ENCODE measurements around the gene DNM3.

Gene DNM3

DNA sequence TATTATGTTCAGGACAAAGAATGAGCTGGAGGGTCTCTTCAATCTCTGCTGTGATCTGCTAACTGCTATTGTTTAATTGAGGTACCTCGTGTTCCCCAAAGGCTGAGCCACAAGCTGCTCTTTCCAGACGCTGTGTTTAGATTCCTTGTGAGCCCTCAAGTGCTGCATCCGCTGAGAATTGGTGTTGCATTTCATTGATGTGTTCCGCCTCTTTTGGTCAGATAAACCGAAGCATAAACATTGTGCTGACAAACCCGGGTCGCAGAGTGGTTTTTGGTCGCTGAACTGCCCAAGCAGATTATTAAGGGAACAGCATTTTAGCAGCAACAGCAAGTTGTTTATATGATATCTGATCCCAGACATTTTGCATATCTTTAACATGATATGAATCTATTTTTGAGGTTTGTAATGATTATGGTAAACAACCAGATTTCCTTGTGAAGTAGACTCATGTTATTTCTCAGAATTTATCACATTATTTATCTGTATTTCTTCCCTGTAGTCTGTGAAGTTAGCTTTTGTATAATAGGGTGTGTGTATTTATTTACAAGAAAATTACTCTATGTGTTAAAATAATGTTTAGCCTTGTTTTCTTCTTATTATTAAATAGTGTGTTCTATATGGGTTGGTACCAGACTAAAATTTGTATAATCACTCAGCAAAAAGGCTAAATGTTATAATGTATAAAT, 362.0 kb downstream of the DNM3 start:
- TF ChIP-seq, protein P1, sequence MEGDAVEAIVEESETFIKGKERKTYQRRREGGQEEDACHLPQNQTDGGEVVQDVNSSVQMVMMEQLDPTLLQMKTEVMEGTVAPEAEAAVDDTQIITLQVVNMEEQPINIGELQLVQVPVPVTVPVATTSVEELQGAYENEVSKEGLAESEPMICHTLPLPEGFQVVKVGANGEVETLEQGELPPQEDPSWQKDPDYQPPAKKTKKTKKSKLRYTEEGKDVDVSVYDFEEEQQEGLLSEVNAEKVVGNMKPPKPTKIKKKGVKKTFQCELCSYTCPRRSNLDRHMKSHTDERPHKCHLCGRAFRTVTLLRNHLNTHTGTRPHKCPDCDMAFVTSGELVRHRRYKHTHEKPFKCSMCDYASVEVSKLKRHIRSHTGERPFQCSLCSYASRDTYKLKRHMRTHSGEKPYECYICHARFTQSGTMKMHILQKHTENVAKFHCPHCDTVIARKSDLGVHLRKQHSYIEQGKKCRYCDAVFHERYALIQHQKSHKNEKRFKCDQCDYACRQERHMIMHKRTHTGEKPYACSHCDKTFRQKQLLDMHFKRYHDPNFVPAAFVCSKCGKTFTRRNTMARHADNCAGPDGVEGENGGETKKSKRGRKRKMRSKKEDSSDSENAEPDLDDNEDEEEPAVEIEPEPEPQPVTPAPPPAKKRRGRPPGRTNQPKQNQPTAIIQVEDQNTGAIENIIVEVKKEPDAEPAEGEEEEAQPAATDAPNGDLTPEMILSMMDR (IDR thresholded peaks at IDR 0.05), result no peak
- H3K27ac ChIP-seq, result no peak overlapping the region
- H3K4me3 ChIP-seq (ENCODE audit: low read depth in 1 of 2, low read length in 1 of 2), result no peak overlapping the region
- no peaks in the 10 kb centered on the region for H3K36me3 ChIP-seq
- H3K9me3 ChIP-seq, result no peaks in the 10 kb centered on the region
- H3K27me3 ChIP-seq, result no peaks in the 10 kb centered on the region
- H3K4me1 ChIP-seq (ENCODE audit: control insufficient read depth in 1 of 2, insufficient read depth in 1 of 2, low read depth in 1 of 2, low read length in 1 of 2), result no peaks in the 10 kb centered on the region

DNA sequence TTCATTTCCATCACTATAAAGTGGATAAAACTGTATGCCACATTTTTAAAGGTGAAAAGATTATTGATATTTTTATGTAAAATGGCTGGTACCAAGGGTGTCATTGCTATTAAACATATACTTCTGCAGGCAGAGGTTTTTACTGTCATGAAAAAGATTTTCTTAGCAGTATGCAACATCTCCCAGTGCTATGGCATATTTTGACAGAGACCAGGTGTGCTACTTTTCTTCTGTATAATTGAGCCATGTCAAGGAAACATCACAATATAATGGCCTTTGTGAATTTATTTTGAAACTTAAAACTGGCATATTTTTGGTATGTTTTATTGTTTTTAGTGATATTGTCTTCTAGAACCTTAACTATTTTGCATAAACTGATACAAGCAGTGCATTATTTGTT, 362.6 kb downstream of the DNM3 start:
- H3K9me3 ChIP-seq, result no peaks in the 10 kb centered on the region
- no peak overlapping the region for H3K27ac ChIP-seq
- TF ChIP-seq, protein P1 (IDR thresholded peaks at IDR 0.05), result no peak
- H3K36me3 ChIP-seq, result no peaks in the 10 kb centered on the region
- no peak overlapping the region for H3K4me3 ChIP-seq (ENCODE audit: low read depth in 1 of 2, low read length in 1 of 2)
- no peaks in the 10 kb centered on the region for H3K27me3 ChIP-seq
- H3K4me1 ChIP-seq (ENCODE audit: control insufficient read depth in 1 of 2, insufficient read depth in 1 of 2, low read depth in 1 of 2, low read length in 1 of 2), result no peaks in the 10 kb centered on the region

DNA sequence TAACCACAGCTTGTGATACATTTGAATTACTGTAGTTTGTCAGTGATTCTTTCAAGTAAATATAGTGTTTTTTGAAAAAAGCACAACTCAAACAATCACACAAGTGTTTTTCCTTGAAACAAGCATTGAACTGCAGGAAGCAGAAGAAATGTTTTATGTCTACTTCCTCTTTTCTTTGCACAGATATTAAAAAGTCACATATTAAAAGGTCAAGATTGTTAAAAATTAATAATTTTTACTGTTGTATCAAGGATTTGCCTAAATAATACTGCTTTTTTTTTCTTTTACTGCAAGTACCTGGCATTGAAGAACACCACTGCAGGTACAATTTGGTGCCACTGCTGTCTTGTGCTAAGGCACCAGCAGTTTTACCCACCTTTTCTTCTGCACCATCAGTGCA, 365.0 kb downstream of the DNM3 start:
- TF ChIP-seq, protein P1 (IDR thresholded peaks at IDR 0.05), result no peak
- no peaks in the 10 kb centered on the region for H3K27me3 ChIP-seq
- H3K9me3 ChIP-seq, result no peaks in the 10 kb centered on the region
- H3K4me3 ChIP-seq (ENCODE audit: low read depth in 1 of 2, low read length in 1 of 2), result no peak overlapping the region
- H3K27ac ChIP-seq, result no peak overlapping the region
- no peaks in the 10 kb centered on the region for H3K36me3 ChIP-seq
- no peaks in the 10 kb centered on the region for H3K4me1 ChIP-seq (ENCODE audit: control insufficient read depth in 1 of 2, insufficient read depth in 1 of 2, low read depth in 1 of 2, low read length in 1 of 2)

DNA sequence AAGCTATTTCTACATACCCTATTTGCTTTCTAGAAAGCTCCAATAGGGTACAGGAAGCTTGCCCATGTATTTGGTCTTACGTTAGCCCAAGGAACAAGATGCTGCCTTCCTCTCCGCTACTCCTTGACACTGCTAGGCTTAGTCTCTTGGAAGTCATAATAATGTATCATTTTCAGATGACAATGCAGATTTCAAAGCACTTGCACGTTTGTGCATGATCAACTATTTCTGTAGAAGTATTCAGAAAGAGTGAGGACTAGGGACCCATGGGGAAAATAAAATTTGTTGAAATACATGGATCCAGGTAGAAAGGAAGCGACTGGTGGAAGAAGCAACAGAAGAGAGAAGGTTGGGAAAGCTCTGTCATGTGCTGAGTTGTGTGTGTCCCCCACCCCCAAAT, 367.3 kb downstream of the DNM3 start:
- TF ChIP-seq, protein P1 (IDR thresholded peaks at IDR 0.05), result no peak
- H3K4me1 ChIP-seq (ENCODE audit: control insufficient read depth in 1 of 2, insufficient read depth in 1 of 2, low read depth in 1 of 2, low read length in 1 of 2), result no peaks in the 10 kb centered on the region
- no peaks in the 10 kb centered on the region for H3K36me3 ChIP-seq
- no peak overlapping the region for H3K27ac ChIP-seq
- no peaks in the 10 kb centered on the region for H3K9me3 ChIP-seq
- no peak overlapping the region for H3K4me3 ChIP-seq (ENCODE audit: low read depth in 1 of 2, low read length in 1 of 2)
- H3K27me3 ChIP-seq, result no peaks in the 10 kb centered on the region

DNA sequence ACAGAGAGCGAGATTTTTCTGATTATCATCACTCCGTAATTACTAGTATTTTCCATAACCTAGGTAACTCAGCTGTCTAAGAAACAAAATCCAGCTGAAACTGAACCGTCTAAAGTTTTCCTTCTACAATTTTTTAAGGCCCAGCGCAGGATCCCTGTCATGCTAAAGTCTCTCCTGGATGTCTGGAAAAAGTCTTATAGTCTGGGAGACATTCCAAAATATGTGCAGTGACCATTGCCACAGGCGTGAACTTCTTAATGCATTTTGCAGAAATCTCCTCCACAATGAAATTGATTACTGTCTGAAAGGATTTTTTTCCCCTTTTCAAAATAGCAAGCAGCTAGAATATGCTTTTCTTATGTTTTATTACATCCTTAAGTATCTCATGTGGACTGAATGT, 369.9 kb downstream of the DNM3 start:
- H3K4me3 ChIP-seq (ENCODE audit: low read depth in 1 of 2, low read length in 1 of 2), result no peak overlapping the region
- H3K9me3 ChIP-seq, result no peaks in the 10 kb centered on the region
- H3K36me3 ChIP-seq, result no peaks in the 10 kb centered on the region
- H3K27me3 ChIP-seq, result no peaks in the 10 kb centered on the region
- no peaks in the 10 kb centered on the region for H3K4me1 ChIP-seq (ENCODE audit: control insufficient read depth in 1 of 2, insufficient read depth in 1 of 2, low read depth in 1 of 2, low read length in 1 of 2)
- TF ChIP-seq, protein P1 (IDR thresholded peaks at IDR 0.05), result no peak
- H3K27ac ChIP-seq, result no peak overlapping the region

Measured in neutrophil (primary cell).